Left renal cortex interstitium (tissue), 4 donors: Measurements from ENCODE around the gene SYNGR1. TPM values are rescaled to one million over a fixed set of nuclear protein-coding genes. Genes with fewer than 3 reads are reported as not detected.

Experiments
- DNase-seq, 4 donors: peaks; one replicate each; pipeline ENCODE4 v3.0.0-alpha.2; 2013; ENCODE audit warnings: low read depth in 4 of 4, low spot score in 2 of 4, missing footprints in 1 of 4
- polyA plus RNA-seq, 4 donors: library from polyadenylated mRNA; unstranded; fragments of 120-200 nt; gene quantifications; one replicate each; pipeline ENCODE4 v1.2.1, GENCODE V29; 2013; ENCODE audit not compliant: insufficient read length in 4 of 4

SYNGR1 gene
- polyA plus RNA-seq, 4 donors = 16.0 to 29.9 (median 25.1) TPM

- DNase-seq = no peak
Observed at GRCh38 chr22:39367035-39367434, 17.2 kb downstream of the SYNGR1 start.

- no peak for DNase-seq
Observed at GRCh38 chr22:39368461-39368911, 18.7 kb downstream of the SYNGR1 start.

GRCh38 chr22:39369186-39369585 lies 19.4 kb downstream of the SYNGR1 start:
- no peak for DNase-seq

- DNase-seq = no peak
Observed at GRCh38 chr22:39369586-39369985, 19.8 kb downstream of the SYNGR1 start.

- DNase-seq = no peak
Observed at GRCh38 chr22:39371732-39372131, 21.9 kb downstream of the SYNGR1 start.

- no peak for DNase-seq
Observed at GRCh38 chr22:39374191-39374590, 24.4 kb downstream of the SYNGR1 start.

GRCh38 chr22:39374801-39375200 lies 25.0 kb downstream of the SYNGR1 start:
- no peak for DNase-seq

GRCh38 chr22:39375646-39376045 lies 25.9 kb downstream of the SYNGR1 start:
- DNase-seq = no peak

- no peak for DNase-seq
Observed at GRCh38 chr22:39379756-39380730, 30.3 kb downstream of the SYNGR1 start.

- DNase-seq = no peak
Observed at GRCh38 chr22:39381009-39381755, 31.4 kb downstream of the SYNGR1 start.

- DNase-seq = no peak
Observed at GRCh38 chr22:39381930-39382329, 32.1 kb downstream of the SYNGR1 start.

GRCh38 chr22:39382410-39382809 lies 32.6 kb downstream of the SYNGR1 start:
- no peak for DNase-seq

- DNase-seq = no peak
Observed at GRCh38 chr22:39383841-39384625, 34.2 kb downstream of the SYNGR1 start.

- no peak for DNase-seq
Observed at GRCh38 chr22:39384750-39385480, 35.1 kb downstream of the SYNGR1 start.

- peak; percentile 43 to 86 (median 67) for DNase-seq
Observed at GRCh38 chr22:39388261-39389011, 38.6 kb downstream of the SYNGR1 start.

- DNase-seq = no peak
Observed at GRCh38 chr22:39389420-39389819, 39.6 kb downstream of the SYNGR1 start.

- no peak for DNase-seq
Observed at GRCh38 chr22:39392341-39392948, 42.7 kb downstream of the SYNGR1 start.

- no peak for DNase-seq
Observed at GRCh38 chr22:39395936-39396796, 46.4 kb downstream of the SYNGR1 start.
